BJ (cell line): Measurements from ENCODE around the gene PLA2R1. TPM values are rescaled to one million over a fixed set of nuclear protein-coding genes. Genes with fewer than 3 reads are reported as not detected.
"Not testable (repeated sequence)": the region's sequence is repeated elsewhere in the genome, so short reads cannot be mapped to it uniquely, and the experiment has no call there.

Experiments
- CTCF ChIA-PET: fragments of 350-600 bp; formaldehyde crosslinking; extraction: SDS; loops from one replicate; lab custom pipeline; 2021; ENCODE audit warnings: antibody characterized with exemption, inconsistent platforms; lab: Yijun Ruan, JAX
- POLR2A ChIA-PET: fragments of 300-600 bp; sonication (Branson Sonifier 250); formaldehyde crosslinking; extraction: SDS; loops from one replicate; lab custom pipeline; 2021; ENCODE audit warnings: antibody characterized with exemption; lab: Charles Lee
- DNase-seq: peaks from one replicate; pipeline ENCODE4 v3.0.0-alpha.2; 2011; ENCODE audit warnings: low read depth
- H3K27me3 ChIP-seq: 2 replicates; pipeline ENCODE4 v1.6.0; 2011; ENCODE audit warnings: low read length; ENCODE audit not compliant: control insufficient read depth, insufficient read depth
- H3K36me3 ChIP-seq: 2 replicates; pipeline ENCODE4 v1.5.1; 2011; ENCODE audit warnings: low read length; ENCODE audit not compliant: control insufficient read depth, insufficient read depth
- H3K4me3 ChIP-seq: 2 replicates; pipeline ENCODE4 v1.5.1; 2011; ENCODE audit warnings: low read depth, mild to moderate bottlenecking, control low read depth, low read length
- polyA plus RNA-seq: library from polyadenylated mRNA; depleted of rRNA; stranded (reverse); fragments of >200 nt; gene quantifications from 2 replicates; pipeline ENCODE4 v1.2.3, GENCODE V29; 2011
- TF ChIP-seq, protein P1 (sequence below): IDR thresholded peaks from 2 replicates; pipeline ENCODE4 v1.5.1; 2011; ENCODE audit warnings: low read depth, mild to moderate bottlenecking, control low read depth, inconsistent platforms, low read length, moderate library complexity; ENCODE audit not compliant: insufficient read depth

Gene PLA2R1
- polyA plus RNA-seq, 1 experiment = 9.5 TPM

DNA sequence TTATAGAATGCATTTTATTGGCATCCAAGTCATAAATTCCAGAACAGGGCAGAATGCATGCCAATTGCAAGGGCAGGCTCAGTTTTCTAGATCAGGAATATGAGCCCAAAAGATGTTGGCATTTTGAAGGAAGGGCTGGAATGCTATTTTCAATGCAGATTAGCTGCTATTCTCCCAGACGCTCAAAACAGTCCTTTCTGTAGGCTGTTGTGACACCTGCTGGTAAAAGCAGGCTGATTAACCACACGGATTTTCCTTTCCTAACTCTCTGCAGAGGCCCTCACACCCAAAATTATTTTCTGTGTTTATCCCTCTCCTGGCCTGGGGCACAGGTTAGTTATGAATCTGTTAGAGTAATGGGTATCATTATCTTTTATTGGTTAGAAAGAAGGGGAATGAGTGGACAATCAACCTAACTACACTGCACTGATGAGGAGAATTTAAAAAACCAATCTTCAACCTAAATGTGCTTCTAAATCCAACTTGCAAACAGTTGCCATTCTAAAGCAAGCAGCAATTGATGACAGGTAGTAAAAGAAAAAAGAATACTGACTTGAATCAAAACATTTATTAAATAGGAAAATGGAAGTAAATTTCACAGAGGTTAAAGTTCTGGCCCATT, 94.0 kb downstream of the PLA2R1 start:
- H3K27me3 ChIP-seq = no peaks in the 10 kb centered on the region
- DNase-seq = no peak
- POLR2A ChIA-PET = interaction anchor here (0.5 to 0.6 kb wide), 2 partner anchors 62 to 256 kb away, joined by 3 to 6 read pairs; partner anchors contain the start of gene MARCHF7
- CTCF ChIA-PET = interaction anchor here (0.7 to 1.0 kb wide), 4 partner anchors 11 to 543 kb away, joined by 3 to 4 read pairs (median 3); no protein-coding TSS in a partner anchor
- no peaks in the 10 kb centered on the region for H3K36me3 ChIP-seq
- TF ChIP-seq, protein P1, sequence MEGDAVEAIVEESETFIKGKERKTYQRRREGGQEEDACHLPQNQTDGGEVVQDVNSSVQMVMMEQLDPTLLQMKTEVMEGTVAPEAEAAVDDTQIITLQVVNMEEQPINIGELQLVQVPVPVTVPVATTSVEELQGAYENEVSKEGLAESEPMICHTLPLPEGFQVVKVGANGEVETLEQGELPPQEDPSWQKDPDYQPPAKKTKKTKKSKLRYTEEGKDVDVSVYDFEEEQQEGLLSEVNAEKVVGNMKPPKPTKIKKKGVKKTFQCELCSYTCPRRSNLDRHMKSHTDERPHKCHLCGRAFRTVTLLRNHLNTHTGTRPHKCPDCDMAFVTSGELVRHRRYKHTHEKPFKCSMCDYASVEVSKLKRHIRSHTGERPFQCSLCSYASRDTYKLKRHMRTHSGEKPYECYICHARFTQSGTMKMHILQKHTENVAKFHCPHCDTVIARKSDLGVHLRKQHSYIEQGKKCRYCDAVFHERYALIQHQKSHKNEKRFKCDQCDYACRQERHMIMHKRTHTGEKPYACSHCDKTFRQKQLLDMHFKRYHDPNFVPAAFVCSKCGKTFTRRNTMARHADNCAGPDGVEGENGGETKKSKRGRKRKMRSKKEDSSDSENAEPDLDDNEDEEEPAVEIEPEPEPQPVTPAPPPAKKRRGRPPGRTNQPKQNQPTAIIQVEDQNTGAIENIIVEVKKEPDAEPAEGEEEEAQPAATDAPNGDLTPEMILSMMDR = peak; percentile 50
- H3K4me3 ChIP-seq = no peak overlapping the region

DNA sequence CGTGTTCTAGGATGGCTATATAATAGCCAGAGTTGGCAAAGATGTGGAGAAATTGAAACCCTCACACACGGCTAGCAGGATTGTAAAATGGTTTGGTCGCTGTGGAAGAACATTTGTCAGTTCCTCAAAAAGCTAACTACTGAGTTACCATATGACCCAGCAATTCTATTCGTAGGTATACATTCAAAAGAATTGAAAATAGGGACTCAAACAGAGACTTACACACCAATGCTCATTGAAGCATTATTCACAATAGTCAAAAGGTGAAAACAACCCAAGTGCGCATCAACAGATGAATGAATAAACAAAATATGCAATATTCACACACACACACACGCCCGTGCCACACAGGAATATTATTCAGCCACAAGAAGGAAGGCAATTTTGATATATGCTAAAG, 98.7 kb downstream of the PLA2R1 start:
- no peak for DNase-seq
- ChIA-PET CTCF (no interaction called here), POLR2A (no interaction called here)
- Histone ChIP-seq H3K27me3 (no peaks in the 10 kb centered on the region), H3K36me3 (no peaks in the 10 kb centered on the region), H3K4me3 (no peak overlapping the region)
- TF ChIP-seq, protein P1 = no peak

DNA sequence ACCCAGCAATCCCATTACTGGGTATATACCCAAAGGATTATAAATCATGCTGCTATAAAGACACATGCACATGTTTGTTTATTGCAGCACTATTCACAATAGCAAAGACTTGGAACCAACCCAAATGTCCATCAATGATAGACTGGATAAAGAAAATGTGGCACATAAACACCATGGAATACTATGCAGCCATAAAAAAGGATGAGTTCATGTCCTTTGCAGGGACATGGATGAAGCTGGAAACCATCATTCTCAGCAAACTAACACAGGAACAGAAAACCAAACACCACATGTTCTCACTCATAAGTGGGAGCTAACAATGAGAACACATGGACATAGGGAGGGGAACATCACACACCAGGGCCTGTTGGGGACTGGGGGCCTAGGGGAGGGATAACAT, 99.9 kb downstream of the PLA2R1 start:
- H3K27me3 ChIP-seq, DNase-seq, H3K36me3 ChIP-seq, CTCF ChIA-PET, H3K4me3 ChIP-seq, POLR2A ChIA-PET: not testable (repeated sequence)

DNA sequence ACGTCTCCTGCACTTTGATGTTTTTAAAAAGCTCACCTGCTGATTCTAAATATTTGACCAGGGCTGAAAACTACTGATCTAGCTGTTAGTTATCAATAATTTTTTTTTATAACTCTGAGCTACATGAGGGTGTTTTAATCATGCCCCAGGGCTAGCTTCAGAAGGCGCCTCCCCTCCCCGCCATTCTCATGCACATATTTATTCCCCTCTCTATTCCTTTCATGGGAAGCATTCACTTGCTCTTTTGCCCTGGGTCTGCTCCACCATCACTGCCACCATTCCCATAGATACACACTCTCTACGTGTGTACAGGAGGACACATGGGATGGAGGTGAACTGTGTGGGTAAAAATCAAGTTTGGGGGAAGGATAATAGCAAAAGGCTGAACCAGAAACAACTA, 101.0 kb downstream of the PLA2R1 start:
- TF ChIP-seq, protein P1 = no peak
- DNase-seq = no peak
- H3K4me3 ChIP-seq = no peak overlapping the region
- H3K27me3 ChIP-seq = no peaks in the 10 kb centered on the region
- ChIA-PET CTCF (interaction anchor here (0.7 to 1.3 kb wide), 3 partner anchors 12 to 21 kb away, joined by 3 read pairs; no protein-coding TSS in a partner anchor), POLR2A (no interaction called here)
- H3K36me3 ChIP-seq = no peaks in the 10 kb centered on the region; the same call in 1 of the 2 replicates

DNA sequence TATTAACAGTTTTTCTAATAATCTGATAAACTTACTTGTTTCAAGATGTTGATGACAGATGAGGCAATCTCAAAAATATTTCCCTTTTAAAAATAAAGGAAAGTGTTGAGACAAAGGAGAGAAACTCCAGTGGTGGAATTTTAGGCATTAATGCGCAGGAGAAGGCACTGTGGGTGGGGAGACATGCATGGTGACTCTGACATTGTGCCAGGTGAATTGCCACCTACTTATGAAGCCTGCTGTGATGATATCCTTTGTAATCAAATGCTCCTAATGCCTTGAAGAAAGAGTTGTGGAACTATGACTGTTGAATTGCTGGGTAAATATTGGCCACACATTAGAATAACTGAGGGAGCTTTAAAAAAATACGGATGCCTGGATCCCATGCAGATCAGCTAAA, 101.4 kb downstream of the PLA2R1 start:
- TF ChIP-seq, protein P1 = no peak
- Histone ChIP-seq H3K4me3 (no peak overlapping the region), H3K36me3 (no peaks in the 10 kb centered on the region; the same call in 1 of the 2 replicates), H3K27me3 (no peaks in the 10 kb centered on the region)
- ChIA-PET CTCF (interaction anchor here (0.7 to 1.3 kb wide), 3 partner anchors 12 to 22 kb away, joined by 3 read pairs; no protein-coding TSS in a partner anchor), POLR2A (no interaction called here)
- DNase-seq = no peak
